GM21825 (cell line): Measurements from ENCODE around the gene KAZN.

Experiments
- ATAC-seq: cut with Tn5 transposase; IDR thresholded peaks from one replicate; pipeline ENCODE4 v1.9.1; 2021; ENCODE audit warnings: mild to moderate bottlenecking, moderate library complexity; ENCODE audit not compliant: unreplicated experiment

KAZN gene

DNA sequence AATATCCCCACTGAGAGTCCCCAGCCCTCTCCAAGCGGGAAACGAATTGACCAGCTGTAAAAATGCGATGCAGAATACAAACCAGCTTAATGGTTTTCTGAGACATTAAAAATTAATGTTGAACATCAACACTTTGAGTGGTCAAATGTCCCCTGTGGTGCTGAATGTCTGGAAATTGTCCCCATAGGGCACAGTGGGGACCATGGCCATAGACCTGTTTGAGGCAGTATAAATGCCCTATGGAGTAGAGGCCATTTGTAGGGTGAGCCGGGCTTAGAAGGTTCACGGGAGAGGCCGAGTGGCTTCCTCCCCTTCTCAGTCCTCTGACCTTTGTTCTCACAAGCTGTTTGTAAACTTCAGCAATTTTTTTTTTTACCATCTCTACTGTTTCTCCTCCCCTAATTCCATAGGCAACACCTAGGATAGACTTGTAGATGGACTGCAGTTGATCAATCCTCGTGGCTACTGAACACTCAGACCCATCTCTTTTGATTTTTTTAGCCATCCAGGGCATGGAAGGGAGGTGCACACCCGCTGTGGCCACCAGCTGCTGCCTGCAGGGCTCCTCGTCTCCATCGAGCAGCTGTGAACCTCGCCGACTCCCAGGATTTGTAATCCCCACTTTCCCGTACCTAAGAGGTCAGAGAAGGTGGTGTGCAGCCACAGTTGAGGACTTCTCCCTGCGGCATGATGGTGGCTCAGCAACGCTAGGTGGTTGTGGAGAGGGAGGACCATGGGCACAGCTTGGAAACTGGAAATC, 41.0 kb downstream of the KAZN start:
- ATAC-seq = no peak

DNA sequence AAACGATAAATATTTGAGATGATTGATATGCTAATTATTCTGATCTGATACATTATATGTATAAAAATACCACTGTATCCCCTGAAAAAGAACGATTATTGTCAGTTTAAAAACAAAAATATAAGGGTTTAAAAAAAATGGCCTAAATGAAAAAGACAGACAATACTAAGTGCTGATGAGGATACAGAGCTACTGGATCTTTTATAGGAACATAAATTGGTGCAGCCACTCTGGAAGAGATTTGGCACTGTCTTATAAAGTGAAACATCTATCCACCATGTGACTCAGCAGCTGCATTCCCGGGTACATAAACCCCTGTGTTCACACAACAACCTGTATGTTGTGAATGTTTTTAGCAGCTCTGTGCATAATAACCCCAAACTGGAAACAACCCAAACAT, 44.2 kb downstream of the KAZN start:
- ATAC-seq = no peak

DNA sequence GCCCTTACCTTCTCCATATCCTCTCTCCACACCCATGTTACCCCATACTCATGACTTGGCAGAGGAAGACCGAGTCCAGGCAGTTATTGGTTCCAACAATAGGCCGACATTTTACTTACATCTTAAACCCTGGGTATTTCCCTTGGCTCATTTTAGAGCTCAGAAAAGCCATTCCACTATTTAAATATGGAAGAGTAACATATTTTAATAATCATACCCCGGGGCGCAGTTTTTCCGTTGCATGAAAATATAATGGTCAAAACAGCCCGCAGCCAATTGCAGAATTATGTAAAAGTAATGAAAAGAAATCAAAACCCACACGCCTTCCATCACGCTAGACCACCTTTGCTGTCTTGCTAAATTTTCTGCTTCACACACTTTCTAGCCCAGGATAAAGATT, 48.5 kb downstream of the KAZN start:
- ATAC-seq = no peak

DNA sequence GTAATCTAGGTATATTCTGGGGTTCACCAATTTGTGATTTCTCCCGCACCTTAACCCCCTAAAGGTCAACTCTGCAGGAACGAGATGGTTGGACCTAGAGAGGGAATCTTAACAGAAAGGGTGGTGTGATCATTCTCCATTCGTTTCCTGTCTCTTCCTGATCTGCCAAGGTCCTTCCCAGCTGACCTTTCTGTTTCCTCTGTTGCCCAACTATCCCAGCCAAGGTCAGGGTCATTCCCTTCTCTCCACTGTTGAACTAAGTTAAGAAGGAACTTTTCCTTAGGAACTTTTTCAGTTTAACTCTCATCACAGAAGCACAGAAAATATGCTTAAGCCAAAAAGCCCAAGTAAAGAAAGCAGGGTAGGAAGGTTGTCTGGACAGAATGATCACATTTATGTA, 49.3 kb downstream of the KAZN start:
- ATAC-seq = no peak

DNA sequence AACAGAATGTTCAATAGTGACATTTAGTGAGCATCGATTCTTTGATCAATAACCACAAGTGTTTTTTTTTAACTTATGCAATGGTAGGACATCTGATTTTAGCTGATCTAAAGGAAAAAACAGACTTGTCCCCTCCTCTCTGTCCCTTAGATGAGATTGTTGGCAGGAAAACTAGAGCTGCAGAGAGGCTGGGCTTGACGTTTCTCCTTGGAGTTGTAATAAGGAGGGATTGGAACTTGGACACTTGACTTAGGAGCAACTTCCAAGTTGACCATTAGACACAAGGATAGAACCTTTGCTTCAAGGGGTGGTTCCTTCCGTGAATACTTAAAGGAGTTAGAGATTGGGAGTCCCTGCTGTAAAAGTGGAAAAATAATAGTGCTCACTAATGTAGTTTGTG, 49.9 kb downstream of the KAZN start:
- no peak for ATAC-seq

DNA sequence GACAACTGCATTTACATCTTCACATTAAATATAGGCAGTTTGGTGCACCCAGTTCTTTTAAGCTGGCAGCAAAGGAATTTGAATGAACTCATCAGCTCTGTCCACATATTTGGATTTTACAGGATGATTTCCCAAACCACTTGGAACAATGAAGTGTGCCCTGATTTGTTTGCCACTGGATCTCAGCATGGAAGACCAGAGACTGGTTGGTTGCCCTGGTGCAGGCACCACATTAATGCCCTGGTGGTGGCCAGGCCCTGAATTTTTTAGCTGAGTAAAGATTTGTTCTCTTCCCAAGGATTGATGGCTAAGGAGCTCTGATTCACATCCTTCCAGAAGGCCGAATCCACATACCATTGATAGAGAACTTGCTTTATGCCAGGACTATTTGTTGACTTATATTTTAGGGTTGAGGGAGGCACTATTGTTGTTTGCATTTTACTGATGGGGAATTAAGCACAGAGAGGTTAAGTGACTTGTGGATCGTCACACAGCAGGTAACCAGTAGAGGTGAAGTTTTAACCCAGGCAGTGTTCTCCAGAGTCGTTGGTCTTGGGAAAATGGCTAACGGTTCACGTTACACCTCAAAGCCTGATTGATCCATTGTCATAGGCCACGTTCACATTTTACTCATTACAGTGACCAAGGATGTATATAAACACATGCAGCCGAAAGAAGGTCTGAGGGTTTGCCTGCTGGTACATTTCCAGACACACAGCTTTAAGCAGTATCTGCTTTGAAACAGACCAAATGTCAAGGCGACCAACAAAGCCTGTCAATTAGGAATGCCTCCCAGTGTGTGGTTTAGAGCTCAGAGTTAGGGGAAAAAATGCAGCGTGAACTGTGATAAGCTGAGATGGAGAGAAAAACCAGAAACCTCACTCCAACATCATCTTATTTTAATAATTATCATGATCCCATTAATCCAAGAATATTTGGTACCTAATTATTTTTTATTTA, 50.7 kb downstream of the KAZN start:
- ATAC-seq = no peak

DNA sequence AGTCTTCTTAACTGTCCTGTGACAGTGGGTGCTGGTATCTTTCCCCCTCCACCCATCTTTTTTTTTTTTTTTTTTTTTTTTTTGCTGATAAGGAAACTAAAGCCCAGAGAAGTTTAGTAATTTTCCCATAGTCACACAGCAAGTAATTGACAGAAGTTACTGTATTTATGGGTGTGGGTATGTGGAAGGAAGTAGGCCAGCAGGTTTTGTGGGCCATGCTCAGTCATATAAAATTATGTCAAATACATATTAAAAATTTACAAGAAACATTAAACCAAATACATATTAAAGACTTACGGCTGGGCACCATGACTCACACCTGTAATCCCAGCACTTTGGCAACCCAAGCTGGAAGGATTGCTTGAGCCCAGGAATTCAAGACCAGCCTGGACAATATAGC, 51.5 kb downstream of the KAZN start:
- ATAC-seq = no peak

DNA sequence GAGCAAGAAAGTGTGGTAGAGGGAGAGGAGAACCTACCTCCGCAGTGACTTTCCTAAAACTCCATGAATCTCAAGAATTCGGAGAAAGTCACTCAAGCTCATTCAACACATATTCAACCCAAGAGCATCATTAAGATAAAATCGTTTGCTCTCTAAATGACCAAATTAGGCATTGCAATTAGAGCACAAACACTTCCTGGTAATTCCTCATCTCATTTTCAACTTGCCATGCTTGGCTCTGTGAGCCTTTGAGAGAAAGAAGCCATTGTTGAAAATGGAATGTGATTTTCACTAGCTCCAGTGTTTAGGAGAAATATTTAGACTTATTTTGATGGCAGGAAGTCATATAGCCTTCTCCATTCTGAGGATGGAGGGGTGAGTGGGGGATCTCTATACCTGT, 52.5 kb downstream of the KAZN start:
- ATAC-seq = no peak

DNA sequence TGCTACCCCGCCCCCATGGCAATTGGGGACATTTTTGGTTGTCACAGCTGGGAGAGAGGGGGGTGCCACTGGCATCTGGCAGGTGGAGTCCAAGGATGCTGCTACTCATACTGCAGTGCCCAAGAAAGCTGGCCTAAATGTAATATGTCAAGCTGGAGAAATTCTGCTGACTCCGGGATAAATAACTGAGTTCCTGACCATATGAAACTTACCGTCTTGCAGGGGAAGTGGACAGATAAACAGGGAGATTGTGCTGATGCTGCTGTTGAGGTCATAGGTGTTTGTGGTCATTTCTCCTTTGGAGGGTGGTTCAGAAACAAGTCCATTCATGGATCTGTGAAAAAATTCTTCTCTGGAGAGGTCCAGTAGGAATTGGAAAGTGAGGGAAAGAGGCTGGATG, 54.4 kb downstream of the KAZN start:
- ATAC-seq = no peak

DNA sequence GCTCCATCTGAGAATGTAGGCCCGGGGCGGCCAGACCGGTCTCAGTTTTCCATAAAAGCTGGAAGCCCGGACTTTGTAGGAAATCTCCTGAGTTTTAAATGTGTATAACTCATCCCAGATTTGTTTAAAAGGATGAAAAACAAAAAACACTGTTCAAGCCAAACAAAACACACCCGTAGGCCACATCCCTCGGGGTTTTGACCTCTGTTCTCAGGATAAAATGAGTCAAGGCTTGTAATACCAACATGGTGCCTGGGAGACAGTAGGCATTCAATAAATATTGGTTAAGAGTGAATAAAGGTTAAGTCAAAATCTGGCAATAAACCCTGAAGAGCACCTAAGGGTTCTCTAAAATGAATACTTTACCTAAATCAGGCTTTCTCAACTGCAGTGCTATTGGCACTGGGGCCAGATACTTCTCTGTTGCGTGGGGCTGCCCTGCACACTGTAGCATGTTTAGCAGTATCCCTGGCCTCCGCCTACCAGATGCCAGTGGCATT, 55.0 kb downstream of the KAZN start:
- ATAC-seq = no peak

DNA sequence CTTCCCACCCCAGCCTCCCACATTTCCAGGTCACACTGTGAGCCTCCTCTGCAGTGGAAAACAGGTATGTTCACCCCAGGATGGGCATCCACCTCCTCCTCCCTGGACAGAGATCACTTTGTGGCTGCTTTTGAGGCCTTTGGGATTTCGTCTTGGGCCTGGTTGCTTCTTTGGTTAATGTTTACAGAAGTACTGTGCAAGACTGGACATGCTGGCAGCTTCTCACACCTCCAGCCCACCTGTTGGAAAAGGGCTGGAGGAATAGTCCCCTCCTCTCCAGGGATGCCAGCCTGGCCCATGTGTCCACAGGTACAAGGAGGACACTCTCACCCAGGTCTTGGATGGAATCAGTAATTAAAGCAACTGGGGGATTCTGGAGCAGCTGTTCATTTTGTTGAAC, 56.1 kb downstream of the KAZN start:
- no peak for ATAC-seq

DNA sequence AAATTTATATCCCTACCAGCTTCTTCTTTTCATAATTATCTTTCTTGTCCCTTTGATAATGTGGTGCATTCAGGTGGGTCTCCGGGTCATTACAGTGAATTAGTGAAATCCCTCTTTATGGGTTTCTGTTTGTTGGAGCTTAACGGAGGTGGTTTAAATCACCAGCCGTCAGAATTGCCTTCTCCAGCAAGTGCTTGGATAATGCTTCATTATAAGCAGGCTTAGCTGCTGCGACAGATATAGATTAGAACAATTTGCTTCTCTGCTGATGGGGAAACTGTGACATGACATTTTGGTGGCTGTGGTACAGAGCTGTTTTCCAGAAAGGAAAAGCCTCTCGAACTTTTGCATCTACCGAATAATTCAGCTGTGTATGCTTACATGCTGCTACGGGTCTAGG, 56.9 kb downstream of the KAZN start:
- no peak for ATAC-seq

DNA sequence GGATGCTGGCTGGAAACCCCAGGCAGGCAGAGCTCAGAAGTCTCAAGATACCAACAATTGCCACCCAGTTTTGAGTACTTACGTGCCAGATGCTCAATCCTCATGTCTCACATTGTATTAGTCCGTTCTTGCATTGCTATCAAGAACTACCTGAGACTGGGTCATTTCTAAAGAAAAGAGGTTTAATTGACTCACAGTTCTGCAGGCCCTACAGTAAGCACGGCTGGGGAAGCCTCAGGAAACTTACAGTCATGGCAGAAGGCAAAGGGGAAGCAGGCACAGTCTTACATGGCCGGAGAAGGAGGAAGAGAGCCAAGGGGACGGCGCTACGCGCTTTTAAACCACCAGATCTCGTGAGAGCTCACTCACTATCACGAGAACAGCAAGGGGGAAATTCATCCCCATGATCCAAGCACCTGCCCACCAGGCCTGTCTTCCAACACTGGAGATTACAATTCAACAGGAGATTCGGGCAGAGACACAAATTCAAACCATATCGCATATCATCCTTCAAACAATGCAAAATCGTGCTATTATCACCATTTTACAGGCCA, 58.0 kb downstream of the KAZN start:
- no peak for ATAC-seq

DNA sequence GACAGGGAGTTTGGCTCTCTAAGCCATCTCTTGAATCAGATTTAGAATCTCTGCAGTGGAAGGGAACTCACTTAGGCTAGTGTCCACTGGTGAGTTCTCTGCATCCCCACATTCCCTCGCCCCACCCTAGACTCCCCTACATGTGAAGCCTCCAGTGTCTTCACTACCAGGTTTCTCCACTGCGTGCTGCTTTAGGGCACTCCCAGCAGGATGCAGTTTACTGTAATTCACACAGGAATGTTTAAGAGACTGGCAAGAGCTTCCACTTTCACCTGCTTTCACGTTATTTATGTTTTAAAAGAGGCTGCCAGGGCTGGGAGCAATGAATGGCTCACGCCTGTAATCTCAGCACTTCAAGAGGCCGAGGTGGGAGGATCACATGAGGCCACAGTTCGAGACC, 60.2 kb downstream of the KAZN start:
- ATAC-seq = no peak

DNA sequence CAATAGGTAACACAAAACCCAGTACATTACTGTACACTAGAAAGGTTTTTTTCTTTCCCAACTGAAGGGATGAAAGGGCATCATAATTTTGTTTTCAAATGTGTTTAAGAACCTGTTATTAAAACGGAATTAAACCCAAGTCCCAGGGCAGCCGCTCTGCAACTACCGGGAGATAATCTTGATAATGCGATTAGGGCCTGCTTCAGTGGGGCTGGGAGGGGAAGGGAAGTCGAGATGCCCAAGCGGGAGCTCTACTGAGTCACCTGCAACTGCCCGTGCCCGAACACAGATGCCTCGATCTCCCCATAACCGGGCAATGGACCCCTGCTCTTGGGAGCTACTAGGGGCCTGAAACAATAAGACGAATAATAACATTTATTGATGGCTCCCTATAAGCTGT, 61.4 kb downstream of the KAZN start:
- ATAC-seq = no peak

DNA sequence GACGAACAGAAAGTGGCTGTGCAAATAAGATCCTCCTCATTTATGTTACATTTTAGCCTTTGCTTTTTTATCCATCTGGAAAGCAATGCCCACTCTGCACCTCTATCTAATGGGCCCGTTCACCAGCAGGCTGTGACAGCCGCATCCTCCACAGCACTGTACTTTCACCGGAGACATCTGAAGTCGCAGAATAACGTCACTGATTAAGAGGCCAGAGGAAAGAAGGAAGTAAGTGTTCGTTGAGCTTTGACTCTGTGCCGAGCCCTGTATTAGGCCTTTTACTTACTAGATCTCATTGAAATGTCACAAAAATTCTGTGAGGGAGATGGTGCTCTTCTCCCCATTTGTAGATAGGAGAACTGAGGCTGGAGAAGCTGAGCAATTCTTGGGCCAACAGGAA, 62.3 kb downstream of the KAZN start:
- ATAC-seq = no peak

DNA sequence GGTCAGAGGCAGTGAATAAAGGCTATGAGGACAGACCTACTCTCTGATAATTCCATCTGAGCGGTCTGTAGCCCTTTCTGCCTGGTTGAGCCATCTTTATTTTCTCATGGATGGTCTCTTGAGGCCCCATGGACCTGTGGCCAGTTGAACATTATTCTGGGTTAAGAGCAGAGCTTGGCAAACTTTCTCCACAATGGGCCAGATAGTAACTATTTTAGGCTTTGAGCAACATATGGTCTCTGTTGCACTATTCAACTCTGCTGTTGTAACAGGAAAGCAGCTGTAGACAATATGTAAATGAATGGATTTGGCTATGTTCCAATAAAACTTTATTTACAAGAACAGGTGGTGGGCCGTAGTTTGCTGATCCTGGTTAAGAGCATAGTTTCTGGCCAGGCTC, 62.7 kb downstream of the KAZN start:
- no peak for ATAC-seq

DNA sequence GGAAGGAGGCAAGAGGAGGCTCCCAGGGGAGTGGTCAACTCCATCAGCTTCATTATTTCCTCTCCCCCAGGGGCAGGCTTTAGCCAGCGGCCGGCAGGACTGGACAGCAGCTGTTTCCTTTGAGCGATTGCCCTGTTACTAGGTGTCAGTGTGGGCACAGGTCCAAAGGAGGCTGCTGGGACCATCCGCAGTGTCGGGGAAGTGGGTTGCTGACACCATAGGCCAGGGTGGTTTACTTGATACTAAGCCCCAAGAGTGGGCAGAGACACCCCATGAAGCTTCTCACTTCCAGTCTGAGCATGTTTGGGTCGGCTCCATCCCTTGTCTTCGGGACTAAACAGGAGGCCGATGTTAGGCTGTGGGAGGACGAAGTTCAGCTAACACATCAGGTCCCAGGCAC, 63.6 kb downstream of the KAZN start:
- no peak for ATAC-seq

DNA sequence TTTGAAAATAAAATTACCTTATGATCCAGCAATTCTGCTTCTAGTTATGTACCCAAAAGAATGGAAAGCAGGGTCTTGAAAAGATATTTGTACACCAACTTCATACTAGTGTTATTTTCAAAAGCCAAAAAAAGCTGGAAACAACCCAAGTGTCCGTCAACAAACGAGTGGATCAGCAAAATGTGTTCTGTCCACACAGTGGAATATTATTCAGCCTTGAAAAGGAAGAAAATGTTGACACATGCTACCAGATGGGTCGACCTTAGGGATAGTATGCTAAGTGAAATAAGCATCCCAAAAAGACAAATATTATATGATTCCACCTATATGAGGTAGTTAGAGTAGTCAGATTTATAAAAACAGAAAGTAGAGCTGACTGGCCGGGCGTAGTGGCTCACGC, 65.3 kb downstream of the KAZN start:
- ATAC-seq = no peak

DNA sequence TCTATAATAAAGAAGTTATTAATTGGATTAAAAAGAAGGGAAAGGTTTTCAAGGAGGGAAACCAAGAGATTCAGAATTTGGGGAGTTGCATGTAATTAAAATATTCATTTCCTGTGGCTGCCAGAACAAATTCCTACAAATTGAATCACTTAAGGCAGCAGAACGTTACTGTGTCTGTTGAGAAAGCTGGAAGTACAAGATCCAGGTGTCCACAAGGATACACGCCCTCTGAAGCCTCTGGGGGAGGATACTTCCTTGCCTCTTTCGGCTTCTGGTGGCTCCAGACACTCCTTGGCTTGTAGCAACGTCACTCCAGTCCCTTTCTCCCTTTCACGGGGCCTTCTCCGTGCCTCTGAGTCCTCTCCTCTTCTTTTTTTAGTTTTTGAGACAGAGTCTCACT, 67.9 kb downstream of the KAZN start:
- ATAC-seq = no peak

DNA sequence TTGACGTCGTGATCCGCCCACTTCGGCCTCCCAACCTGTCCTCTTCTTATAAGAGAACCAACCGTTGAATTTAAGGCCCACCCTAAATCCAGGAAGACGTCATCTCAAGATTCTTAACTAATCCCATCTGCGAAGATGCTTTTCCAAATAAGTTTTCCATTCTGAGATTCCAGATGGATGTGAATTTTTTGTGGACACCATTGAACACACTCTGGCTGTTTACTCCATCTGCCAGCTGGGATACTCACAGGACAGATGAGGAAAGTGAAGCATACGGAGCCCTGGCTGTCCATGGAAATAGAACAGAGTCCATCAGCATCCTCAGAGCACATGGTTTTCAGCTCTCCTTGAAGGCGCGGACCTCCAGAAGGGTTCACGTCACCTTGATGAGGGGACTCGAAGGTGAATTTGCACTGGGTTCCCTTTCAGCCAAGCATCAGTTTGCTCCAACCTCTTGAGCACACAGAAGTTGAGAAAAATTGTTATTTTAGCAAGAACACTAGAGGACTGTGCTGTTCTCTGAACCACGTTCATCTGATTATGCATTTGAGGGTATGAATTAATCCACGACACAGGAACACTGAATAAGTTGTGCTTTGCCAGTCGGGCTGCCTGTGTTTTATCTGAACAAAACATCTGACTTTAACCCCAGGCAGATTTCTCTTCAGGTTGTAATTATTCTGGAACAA, 68.6 kb downstream of the KAZN start:
- ATAC-seq = no peak
